ENCODE measurements around the gene GRAMD1C.

GRAMD1C gene

DNA sequence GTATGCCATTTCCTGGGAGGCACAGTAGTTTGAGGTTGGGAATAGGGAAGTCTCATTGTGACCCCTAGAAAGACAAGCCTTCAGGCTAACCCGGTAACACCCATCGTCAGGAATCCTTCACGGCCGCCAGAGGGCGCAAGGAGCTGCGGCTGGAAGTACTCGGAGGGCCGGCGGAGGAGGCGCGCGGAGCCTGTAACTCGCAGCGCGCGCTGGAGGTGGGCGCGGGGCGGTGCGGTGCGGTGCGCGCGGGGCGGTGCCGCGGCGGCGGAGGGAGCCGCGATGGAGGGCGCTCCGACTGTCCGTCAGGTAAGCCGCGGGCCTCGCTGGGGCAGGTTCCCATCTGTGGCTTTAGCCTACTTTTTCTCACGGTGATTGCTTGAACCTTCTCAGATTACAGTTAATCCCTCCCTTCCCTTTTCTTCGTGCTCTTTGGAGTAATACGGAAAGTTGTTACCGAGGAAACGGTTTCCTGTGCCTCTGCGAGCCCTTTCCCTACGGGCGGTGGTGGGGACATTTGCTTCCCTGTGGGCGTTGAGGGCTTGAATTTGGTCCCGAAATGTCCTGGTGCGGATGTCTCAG, at the start of gene GRAMD1C:
Gene GRAMD1C, plus strand, starts transcription at position 158 of the 579 bp plus-strand sequence. Its CDS starts 122 bp downstream, at position 280.
- H3K27ac ChIP-seq, result peak within 1 kb of the TSS; percentile 36
- no peak for TF ChIP-seq ZFX (IDR thresholded peaks at IDR 0.05; ENCODE audit: borderline replicate concordance)
- TF ChIP-seq, protein P1, sequence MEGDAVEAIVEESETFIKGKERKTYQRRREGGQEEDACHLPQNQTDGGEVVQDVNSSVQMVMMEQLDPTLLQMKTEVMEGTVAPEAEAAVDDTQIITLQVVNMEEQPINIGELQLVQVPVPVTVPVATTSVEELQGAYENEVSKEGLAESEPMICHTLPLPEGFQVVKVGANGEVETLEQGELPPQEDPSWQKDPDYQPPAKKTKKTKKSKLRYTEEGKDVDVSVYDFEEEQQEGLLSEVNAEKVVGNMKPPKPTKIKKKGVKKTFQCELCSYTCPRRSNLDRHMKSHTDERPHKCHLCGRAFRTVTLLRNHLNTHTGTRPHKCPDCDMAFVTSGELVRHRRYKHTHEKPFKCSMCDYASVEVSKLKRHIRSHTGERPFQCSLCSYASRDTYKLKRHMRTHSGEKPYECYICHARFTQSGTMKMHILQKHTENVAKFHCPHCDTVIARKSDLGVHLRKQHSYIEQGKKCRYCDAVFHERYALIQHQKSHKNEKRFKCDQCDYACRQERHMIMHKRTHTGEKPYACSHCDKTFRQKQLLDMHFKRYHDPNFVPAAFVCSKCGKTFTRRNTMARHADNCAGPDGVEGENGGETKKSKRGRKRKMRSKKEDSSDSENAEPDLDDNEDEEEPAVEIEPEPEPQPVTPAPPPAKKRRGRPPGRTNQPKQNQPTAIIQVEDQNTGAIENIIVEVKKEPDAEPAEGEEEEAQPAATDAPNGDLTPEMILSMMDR (IDR thresholded peaks at IDR 0.05), result peak; percentile 97

DNA sequence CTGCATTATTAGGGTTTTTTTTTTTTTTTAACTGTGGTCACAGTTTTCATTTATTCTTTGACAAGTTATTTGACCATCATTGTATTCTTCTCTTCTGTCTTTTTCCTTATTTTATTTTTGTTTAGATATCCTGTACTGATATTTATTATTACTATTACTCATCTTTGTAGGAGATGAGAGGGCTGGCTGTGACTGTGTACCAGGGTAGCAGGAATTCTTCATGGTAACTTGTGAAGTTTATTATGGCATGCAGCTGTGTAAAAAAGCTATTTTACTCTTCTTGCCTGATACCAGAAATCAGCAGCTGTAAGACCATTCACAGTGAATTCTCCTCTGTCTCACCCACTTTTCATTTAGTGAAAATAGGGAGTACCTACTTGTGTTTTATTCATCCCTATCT, 47.2 kb upstream of the GRAMD1C start:
- H3K27ac ChIP-seq, result no peak overlapping the region
- TF ChIP-seq ZFX (IDR thresholded peaks at IDR 0.05; ENCODE audit: borderline replicate concordance), result no peak
- TF ChIP-seq, protein P1 (IDR thresholded peaks at IDR 0.05), result no peak

DNA sequence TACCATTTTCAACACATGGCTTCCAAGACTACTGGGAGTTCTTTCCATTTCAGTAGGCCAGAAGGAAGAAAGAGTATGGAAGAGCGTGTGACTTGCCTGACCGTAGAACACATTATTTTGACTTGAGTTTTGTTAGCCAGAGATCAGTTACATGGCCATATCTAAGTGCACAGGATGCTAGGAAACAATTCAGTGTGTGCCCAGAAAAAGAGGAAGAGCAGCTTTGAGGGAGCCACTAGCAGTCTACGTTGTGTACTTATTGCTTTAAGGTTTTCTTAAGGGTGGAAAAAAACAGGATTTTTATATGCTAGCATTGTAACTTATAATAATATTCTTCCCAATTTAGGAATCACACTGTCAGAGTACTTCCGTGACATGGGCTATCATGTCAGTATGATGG, 44.1 kb upstream of the GRAMD1C start:
- TF ChIP-seq ZFX (IDR thresholded peaks at IDR 0.05; ENCODE audit: borderline replicate concordance), result no peak
- TF ChIP-seq, protein P1 (IDR thresholded peaks at IDR 0.05), result no peak

DNA sequence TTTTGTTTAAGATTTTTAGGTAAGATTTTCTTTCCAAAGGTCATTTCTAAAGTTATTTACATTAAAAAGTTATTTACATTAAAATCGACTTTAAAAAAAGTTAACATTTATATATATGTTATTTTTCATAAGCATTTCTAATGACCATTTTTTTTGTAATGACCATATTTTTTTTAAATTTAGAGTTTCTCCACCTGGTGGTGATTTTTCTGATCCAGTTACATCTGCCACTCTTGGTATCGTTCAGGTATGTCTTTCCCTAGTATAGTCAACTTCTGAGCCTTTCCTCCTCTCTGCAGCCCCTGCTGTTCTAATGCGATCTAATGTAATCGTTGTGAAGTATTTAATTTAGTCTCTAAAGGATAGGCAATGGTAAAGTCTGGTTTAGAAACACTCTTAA, 42.9 kb upstream of the GRAMD1C start:
- TF ChIP-seq, protein P1 (IDR thresholded peaks at IDR 0.05), result no peak
- TF ChIP-seq ZFX (IDR thresholded peaks at IDR 0.05; ENCODE audit: borderline replicate concordance), result no peak

More for the DNA sequence above, 44.1 kb upstream of the GRAMD1C start:
- H3K27ac ChIP-seq, result no peak overlapping the region

DNA sequence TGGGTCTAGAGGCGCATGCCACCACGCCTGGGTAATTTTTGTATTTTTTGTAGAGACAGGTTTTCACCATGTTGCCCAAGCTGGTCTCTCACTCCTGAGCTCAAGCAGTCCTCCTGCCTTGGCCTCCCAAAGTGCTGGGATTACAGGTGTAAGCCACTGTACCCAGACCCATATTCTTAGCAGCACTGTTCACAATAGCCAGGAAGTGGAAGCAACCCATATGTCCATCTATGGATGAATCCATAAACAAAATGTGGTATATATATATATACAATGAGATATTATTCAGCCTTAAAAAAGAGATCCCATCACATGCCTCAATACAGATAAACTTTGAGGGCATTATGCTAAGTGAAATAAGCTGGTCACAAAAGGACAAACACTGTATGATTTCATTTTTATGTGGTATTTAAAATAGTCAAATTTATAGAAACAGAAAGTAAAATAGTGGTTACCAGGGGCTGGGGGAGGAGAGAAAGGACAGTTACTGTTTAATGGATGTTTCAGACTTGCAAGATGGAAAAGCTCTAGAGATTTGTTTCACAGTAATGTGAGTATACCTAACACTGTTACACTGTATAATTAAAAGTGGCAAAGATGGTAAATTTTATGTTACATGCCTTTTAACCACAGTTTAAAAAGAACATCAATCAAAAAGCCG, 35.7 kb upstream of the GRAMD1C start:
- TF ChIP-seq, protein P1 (IDR thresholded peaks at IDR 0.05), result no peak
- no peak for TF ChIP-seq ZFX (IDR thresholded peaks at IDR 0.05; ENCODE audit: borderline replicate concordance)

More for the DNA sequence above, 42.9 kb upstream of the GRAMD1C start:
- no peak overlapping the region for H3K27ac ChIP-seq

DNA sequence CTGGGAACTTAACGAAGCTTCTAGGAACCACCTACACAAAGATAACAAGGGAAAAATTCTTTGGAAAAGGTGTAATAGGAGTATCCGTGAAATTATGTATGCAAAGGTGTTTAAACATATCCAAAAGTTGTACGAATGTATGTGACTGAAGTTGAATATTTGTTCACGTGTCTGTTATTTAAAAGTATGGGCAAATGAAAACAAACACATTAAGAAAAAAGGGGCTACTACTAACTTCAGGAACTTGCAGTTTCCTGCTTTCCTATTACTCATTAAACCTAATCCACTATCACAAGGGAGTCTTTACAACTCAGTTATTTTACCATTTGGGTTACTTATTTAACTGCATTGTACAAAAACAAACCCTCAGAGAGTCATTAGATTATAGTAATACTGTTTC, 33.9 kb upstream of the GRAMD1C start:
- no peak for TF ChIP-seq ZFX (IDR thresholded peaks at IDR 0.05; ENCODE audit: borderline replicate concordance)
- TF ChIP-seq, protein P1 (IDR thresholded peaks at IDR 0.05), result no peak

More for the DNA sequence above, 35.7 kb upstream of the GRAMD1C start:
- H3K27ac ChIP-seq, result no peak overlapping the region

DNA sequence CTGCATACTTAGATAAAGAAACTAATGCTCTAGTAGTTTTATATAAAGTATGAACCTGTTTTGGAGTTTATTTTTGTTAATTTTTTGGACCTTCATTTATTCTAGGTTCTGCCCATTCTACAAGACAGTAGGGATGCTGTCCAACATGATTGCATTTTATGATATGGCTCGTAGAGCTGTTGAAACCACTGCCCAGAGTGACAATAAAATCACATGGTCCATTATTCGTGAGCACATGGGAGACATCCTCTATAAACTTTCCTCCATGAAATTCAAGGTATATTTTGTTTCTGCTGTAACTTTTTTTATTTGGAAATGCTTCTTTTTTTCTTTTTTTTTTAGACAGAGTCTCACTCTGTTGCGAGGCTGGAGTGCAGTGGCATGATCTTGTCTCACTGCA, 33.3 kb upstream of the GRAMD1C start:
- H3K27ac ChIP-seq, result no peak overlapping the region
- no peak for TF ChIP-seq ZFX (IDR thresholded peaks at IDR 0.05; ENCODE audit: borderline replicate concordance)
- TF ChIP-seq, protein P1 (IDR thresholded peaks at IDR 0.05), result no peak

More for the DNA sequence above, 33.9 kb upstream of the GRAMD1C start:
- H3K27ac ChIP-seq, result no peak overlapping the region

Measured in 22Rv1 (cell line).